ENCODE measurements around the gene FTO. TPM values are rescaled to one million over a fixed set of nuclear protein-coding genes. Genes with fewer than 3 reads are reported as not detected.

The FTO gene
- total RNA-seq, 6 experiments from 2014 or later = 93.7 to 107 (median 105) TPM

GRCh38 chr16:53757971-53758609 is 54.1 kb downstream of the FTO start:
- Mint-ChIP-seq H3K27me3 (ENCODE audit: insufficient read depth) (no peaks in the 10 kb centered on the region; the same call in 1 of the 2 replicates), H3K4me1 (ENCODE audit: low read depth) (peaks cover 39% of the 10 kb centered on the region), H3K4me3 (no peak overlapping the region), H3K27ac (no peak overlapping the region), H3K36me3 (ENCODE audit: low read depth) (peaks cover 17% of the 10 kb centered on the region), H3K9me3 (no peaks in the 10 kb centered on the region)
- no peak for TF ChIP-seq CTCF (IDR thresholded peaks at IDR 0.05)
- DNase-seq = no peak

GRCh38 chr16:53761962-53762703 is 58.2 kb downstream of the FTO start:
- H3K36me3 Mint-ChIP-seq (ENCODE audit: low read depth) = peaks cover 23% of the 10 kb centered on the region
- H3K4me1 Mint-ChIP-seq (ENCODE audit: low read depth) = peaks cover 21% of the 10 kb centered on the region
- no peak for TF ChIP-seq CTCF (IDR thresholded peaks at IDR 0.05)
- no peaks in the 10 kb centered on the region for H3K9me3 Mint-ChIP-seq
- H3K4me3 Mint-ChIP-seq = no peak overlapping the region
- H3K27ac Mint-ChIP-seq = no peak overlapping the region; the same call in 1 of the 2 replicates
- no peak for DNase-seq
- H3K27me3 Mint-ChIP-seq (ENCODE audit: insufficient read depth) = no peaks in the 10 kb centered on the region; the same call in 1 of the 2 replicates

GRCh38 chr16:53766304-53767016 is 62.5 kb downstream of the FTO start:
- Mint-ChIP-seq H3K27ac (no peak overlapping the region; the same call in 1 of the 2 replicates), H3K4me1 (ENCODE audit: low read depth) (peaks cover 46% of the 10 kb centered on the region), H3K27me3 (ENCODE audit: insufficient read depth) (no peaks in the 10 kb centered on the region), H3K36me3 (ENCODE audit: low read depth) (peaks cover 5% of the 10 kb centered on the region; the same call in 1 of the 2 replicates), H3K4me3 (no peak overlapping the region), H3K9me3 (no peaks in the 10 kb centered on the region)
- no peak for TF ChIP-seq CTCF (IDR thresholded peaks at IDR 0.05)
- no peak for DNase-seq

GRCh38 chr16:53768167-53768566 is 64.2 kb downstream of the FTO start:
- H3K9me3 Mint-ChIP-seq = no peaks in the 10 kb centered on the region
- H3K27ac Mint-ChIP-seq = peak overlapping the region; percentile 85
- peak overlapping the region; percentile 76 for H3K4me3 Mint-ChIP-seq
- peaks cover 5% of the 10 kb centered on the region; the same call in 1 of the 2 replicates for H3K36me3 Mint-ChIP-seq (ENCODE audit: low read depth)
- no peak for TF ChIP-seq CTCF (IDR thresholded peaks at IDR 0.05)
- H3K27me3 Mint-ChIP-seq (ENCODE audit: insufficient read depth) = no peaks in the 10 kb centered on the region
- H3K4me1 Mint-ChIP-seq (ENCODE audit: low read depth) = peaks cover 39% of the 10 kb centered on the region
- peak; percentile 10 for DNase-seq

GRCh38 chr16:53768593-53768992 is 64.6 kb downstream of the FTO start:
- H3K27ac Mint-ChIP-seq = peak overlapping the region; percentile 85
- TF ChIP-seq CTCF (IDR thresholded peaks at IDR 0.05) = no peak
- peaks cover 5% of the 10 kb centered on the region; the same call in 1 of the 2 replicates for H3K36me3 Mint-ChIP-seq (ENCODE audit: low read depth)
- peaks cover 39% of the 10 kb centered on the region for H3K4me1 Mint-ChIP-seq (ENCODE audit: low read depth)
- DNase-seq = peak; percentile 93
- H3K9me3 Mint-ChIP-seq = no peaks in the 10 kb centered on the region
- H3K27me3 Mint-ChIP-seq (ENCODE audit: insufficient read depth) = no peaks in the 10 kb centered on the region
- peak overlapping the region; percentile 76 for H3K4me3 Mint-ChIP-seq

All from HFFc6 (cell line).